Natural killer cell (primary cell): ENCODE measurements around the gene SLC38A1. TPM values are rescaled to one million over a fixed set of nuclear protein-coding genes. Genes with fewer than 3 reads are reported as not detected.

Experiments
- ATAC-seq, 3 donors: fragments of 150-1000 bp in 2 of 3; fragments of 200-7000 bp in 1 of 3; cut with Tn5 transposase; 1 replicate in 1 of 3; 2 replicates in 2 of 3; pipeline ENCODE4 v1.10.0; 2021; ENCODE audit warnings: mild to moderate bottlenecking in 2 of 3, moderate library complexity in 2 of 3
- DNase-seq, 2 donors: peaks; one replicate each; pipeline versions ENCODE4 v3.0.0 to v3.0.0-alpha.2; 2013 to 2021; ENCODE audit warnings: mixed read lengths in 1 of 2
- H3K27ac ChIP-seq: one replicate; pipeline ENCODE4 v1.5.1; 2013; ENCODE audit warnings: mild to moderate bottlenecking, low read length
- H3K27me3 ChIP-seq: one replicate; pipeline ENCODE4 v1.6.1; 2013; ENCODE audit warnings: low read length; ENCODE audit not compliant: control insufficient read depth, insufficient read depth
- H3K36me3 ChIP-seq: one replicate; pipeline ENCODE4 v1.6.1; 2013; ENCODE audit warnings: low read length; ENCODE audit not compliant: control insufficient read depth, insufficient read depth
- H3K4me1 ChIP-seq: one replicate; pipeline ENCODE4 v1.6.1; 2013; ENCODE audit warnings: low read length; ENCODE audit not compliant: control insufficient read depth, insufficient read depth
- H3K4me3 ChIP-seq: one replicate; pipeline ENCODE4 v1.5.1; 2013; ENCODE audit warnings: low read length
- H3K9me3 ChIP-seq: one replicate; pipeline ENCODE4 v1.6.1; 2013; ENCODE audit warnings: low read length; ENCODE audit not compliant: control insufficient read depth, insufficient read depth
- H3K27ac Mint-ChIP-seq, 2 donors: one replicate each; pipeline ENCODE4 v1.8.0; 2022; ENCODE audit warnings: mild to moderate bottlenecking in 2 of 2, mixed read lengths in 2 of 2, moderate library complexity in 1 of 2
- H3K27me3 Mint-ChIP-seq, 2 donors: one replicate each; pipeline ENCODE4 v1.8.0; 2022; ENCODE audit warnings: low read depth in 2 of 2, mixed read lengths in 2 of 2
- H3K36me3 Mint-ChIP-seq: one replicate; pipeline ENCODE4 v1.8.0; 2022; ENCODE audit warnings: mixed read lengths
- H3K4me1 Mint-ChIP-seq, 2 donors: one replicate each; pipeline ENCODE4 v1.8.0; 2022; ENCODE audit warnings: mixed read lengths in 2 of 2
- H3K4me3 Mint-ChIP-seq: one replicate; pipeline ENCODE4 v1.8.0; 2022; ENCODE audit warnings: mild to moderate bottlenecking, moderate library complexity, mixed read lengths
- H3K9me3 Mint-ChIP-seq, 2 donors: one replicate each; pipeline ENCODE4 v1.8.0; 2022; ENCODE audit warnings: mixed read lengths in 2 of 2
- CTCF ChIP-seq: fragments of 200-600 bp; IDR thresholded peaks from one replicate; pipeline ENCODE4 v1.8.0; 2022; ENCODE audit warnings: antibody characterized with exemption
- WGBS: methylation state at CpG from one replicate; pipeline ENCODE4 v1.1.7; 2013; ENCODE audit warnings: missing lambda C conversion rate; ENCODE audit not compliant: insufficient coverage; 5-methylcytosine and 5-hydroxymethylcytosine counted together
- intact Hi-C: fragments of 100-400 bp; cut with micrococcal nuclease; formaldehyde crosslinking; loops from one replicate; pipeline ENCODE4 v1.14.2; 2022
- total RNA-seq, 4 donors: library from RNA; stranded (reverse); fragments of 120-200 nt in 1 of 4; gene quantifications; one replicate each; pipeline versions ENCODE4 v1.2.3 to v1.2.4, GENCODE V29; 2013 to 2022

The SLC38A1 gene
- total RNA-seq, 3 donors from 2014 or later (not counting 1 experiment from before 2014, with no cell fraction given), result 295 to 385 (median 354) TPM

GRCh38 chr12:46184798-46185595 lies 83.8 kb downstream of the SLC38A1 start:
- Mint-ChIP-seq H3K4me1 (peaks cover 26 to 32% of the 10 kb centered on the region in 2 donors), H3K27ac (peak overlapping the region; percentile 48 to 72), H3K36me3 (no peaks in the 10 kb centered on the region), H3K27me3 (no peaks in the 10 kb centered on the region), H3K9me3 (no peaks in the 10 kb centered on the region), H3K4me3 (no peak overlapping the region)
- peaks cover 8% of the 10 kb centered on the region for H3K4me1 ChIP-seq
- DNase-seq (no peak), ATAC-seq (peak in 1 of 3 donors; percentile 16)
- no peak for TF ChIP-seq CTCF
- no peaks in the 10 kb centered on the region for H3K27me3 ChIP-seq
- no peak overlapping the region for H3K4me3 ChIP-seq
- 71% methylated on average over 12 of the region's 13 CpGs for WGBS
- H3K9me3 ChIP-seq, result no peaks in the 10 kb centered on the region
- H3K36me3 ChIP-seq, result peaks cover 33% of the 10 kb centered on the region
- no peak overlapping the region for H3K27ac ChIP-seq
- intact Hi-C loops, result no loop called here

GRCh38 chr12:46183112-46183511 lies 85.7 kb downstream of the SLC38A1 start:
- Histone ChIP-seq H3K4me3 (no peak overlapping the region), H3K9me3 (no peaks in the 10 kb centered on the region), H3K36me3 (peaks cover 22% of the 10 kb centered on the region), H3K4me1 (peaks cover 12% of the 10 kb centered on the region), H3K27ac (no peak overlapping the region), H3K27me3 (no peaks in the 10 kb centered on the region)
- no peak overlapping the region for H3K4me3 Mint-ChIP-seq
- peaks cover 39 to 41% of the 10 kb centered on the region in 2 donors for H3K4me1 Mint-ChIP-seq
- no peaks in the 10 kb centered on the region for H3K36me3 Mint-ChIP-seq
- no peaks in the 10 kb centered on the region for H3K9me3 Mint-ChIP-seq
- no peak for ATAC-seq
- DNase-seq, result no peak
- peak overlapping the region; percentile 68 to 72 for H3K27ac Mint-ChIP-seq
- WGBS, result 100% methylated on average over 2 of the region's 2 CpGs
- TF ChIP-seq CTCF, result no peak
- intact Hi-C loops, result no loop called here
- H3K27me3 Mint-ChIP-seq, result no peaks in the 10 kb centered on the region

- Mint-ChIP-seq H3K36me3 (no peaks in the 10 kb centered on the region), H3K4me1 (peaks cover 40 to 50% of the 10 kb centered on the region in 2 donors), H3K27ac (peak overlapping the region; percentile 58 to 72), H3K4me3 (no peak overlapping the region), H3K9me3 (no peaks in the 10 kb centered on the region), H3K27me3 (no peaks in the 10 kb centered on the region)
- no peak overlapping the region for H3K4me3 ChIP-seq
- H3K27ac ChIP-seq, result no peak overlapping the region
- WGBS, result 100% methylated on average over 1 of the region's 1 CpG
- peaks cover 13% of the 10 kb centered on the region for H3K36me3 ChIP-seq
- peaks cover 15% of the 10 kb centered on the region for H3K4me1 ChIP-seq
- no peak for DNase-seq
- H3K27me3 ChIP-seq, result no peaks in the 10 kb centered on the region
- no peak for TF ChIP-seq CTCF
- intact Hi-C loops, result no loop called here
- H3K9me3 ChIP-seq, result no peaks in the 10 kb centered on the region
- ATAC-seq, result no peak
These were observed 87.4 kb downstream of the SLC38A1 start for GRCh38 chr12:46181465-46181864.
